Measurements from ENCODE around the gene RBFOX2. TPM values are rescaled to one million over a fixed set of nuclear protein-coding genes. Genes with fewer than 3 reads are reported as not detected.

The RBFOX2 gene
- total and polyA plus RNA-seq, 2 of the 8 experiments (the other 6 are each of a cell fraction or from before 2014, with no cell fraction given) = 121 to 122 TPM

GRCh38 chr22:35835267-35835997 lies 193.2 kb downstream of the RBFOX2 start:
- peak overlapping the region; percentile 85 to 91 for H3K4me2 ChIP-seq (ENCODE audit: insufficient read depth in 1 of 2, low read depth in 2 of 2, low read length in 2 of 2)
- no peak overlapping the region for H3K4ac ChIP-seq (replicated peaks; ENCODE audit: insufficient read length, low read depth, low read length)
- H4K91ac ChIP-seq (replicated peaks; ENCODE audit: insufficient read length, low read length) = peak overlapping the region; percentile 64
- no peak overlapping the region for H2BK20ac ChIP-seq (ENCODE audit: low read length)
- no peaks in the 10 kb centered on the region for H3K36me3 ChIP-seq (ENCODE audit: control insufficient read depth in 2 of 4, insufficient read depth in 4 of 4, low read length in 3 of 4)
- CTCF ChIA-PET (ENCODE audit: partially characterized antibody) = interaction anchor here (0.6 to 1.7 kb wide), 11 partner anchors 7 to 505 kb away, joined by 3 to 4 read pairs (median 3); no protein-coding TSS in a partner anchor
- H3K9me3 ChIP-seq (ENCODE audit: insufficient read depth in 2 of 2, low read depth in 1 of 2, low read length in 1 of 2) = no peaks in the 10 kb centered on the region
- H3K79me2 ChIP-seq (ENCODE audit: control insufficient read depth in 1 of 2, insufficient read depth in 2 of 2, low read length in 2 of 2) = peaks cover 5 to 88% of the 10 kb centered on the region in 2 experiments
- no peak overlapping the region for H4K8ac ChIP-seq (ENCODE audit: extremely low read depth, insufficient read depth, low read length)
- no peak overlapping the region; the same call in 1 of the 2 replicates for H2AK5ac ChIP-seq (ENCODE audit: low read depth, low read length)
- FAIRE-seq = no peak
- no peak overlapping the region for H3K56ac ChIP-seq (replicated peaks; ENCODE audit: insufficient read length, low read depth, low read length)
- H3K18ac ChIP-seq (ENCODE audit: extremely low read depth, low read length) = peak overlapping the region; percentile 27; the same call in 1 of the 2 replicates
- H3K23me2 ChIP-seq (ENCODE audit: low read depth, low read length) = peaks cover 5% of the 10 kb centered on the region; the same call in 1 of the 2 replicates
- H4K5ac ChIP-seq (ENCODE audit: insufficient read length, low read depth, low read length) = peak overlapping the region; percentile 76
- peak overlapping the region; percentile 55 to 88 (median 79) for H3K9ac ChIP-seq (replicated peaks in 1 of 4; ENCODE audit: extremely low read depth in 1 of 4, low read depth in 3 of 4, low read length in 3 of 4)
- no peak overlapping the region for H2BK15ac ChIP-seq (ENCODE audit: low read length)
- no peak overlapping the region for H2AFZ ChIP-seq (ENCODE audit: low read length)
- H3K23ac ChIP-seq (ENCODE audit: insufficient read length) = no peak overlapping the region
- peaks cover 2 to 23% (median 18%) of the 10 kb centered on the region in 4 experiments; a peak in 6 of 7 replicates for H3K4me1 ChIP-seq (replicated peaks in 1 of 4; ENCODE audit: control insufficient read depth in 3 of 4, insufficient read depth in 4 of 4, low read length in 3 of 4)
- H2BK12ac ChIP-seq (ENCODE audit: low read depth, low read length) = peak overlapping the region; percentile 32; the same call in 1 of the 2 replicates
- peak overlapping the region; percentile 70 for H3K14ac ChIP-seq (ENCODE audit: insufficient read length)
- H3K27ac ChIP-seq (ENCODE audit: low read depth, low read length) = peak overlapping the region; percentile 71
- 0 out of 2 replicates have a peak overlapping the region, but pooled peaks have one; percentile 71 for H2BK5ac ChIP-seq (ENCODE audit: low read depth, low read length)
- H3K79me1 ChIP-seq (ENCODE audit: low read depth, low read length) = no peaks in the 10 kb centered on the region
- POLR2A ChIA-PET (ENCODE audit: partially characterized antibody) = interaction anchor here (0.6 to 1.7 kb wide), 8 partner anchors 12 to 220 kb away, joined by 3 to 8 read pairs (median 4); no protein-coding TSS in a partner anchor
- no peaks in the 10 kb centered on the region for H3K27me3 ChIP-seq (replicated peaks in 1 of 4; ENCODE audit: control insufficient read depth in 3 of 4, extremely low read depth in 1 of 4, insufficient read depth in 3 of 4, low read length in 3 of 4)
- WGBS, 2 experiments (ENCODE audit: extremely low coverage in 1 of 2, insufficient coverage in 1 of 2, insufficient read length in 1 of 2, insufficient replicate concordance in 2 of 2, low coverage in 1 of 2, low lambda C conversion rate in 2 of 2, missing lambda C conversion rate in 1 of 2) = 40% methylated on average over 3 of the region's 3 CpGs; no CpG with 5 or more reads in 1 of the 2 experiments
- H3K4me3 ChIP-seq (ENCODE audit: extremely low read depth in 1 of 4, insufficient read depth in 2 of 4, low read depth in 3 of 4, low read length in 4 of 4) = peak overlapping the region; percentile 43 to 61 (median 57)
- H4K20me1 ChIP-seq (replicated peaks in 1 of 2; ENCODE audit: control insufficient read depth in 1 of 2, insufficient read depth in 2 of 2, low read length in 2 of 2) = peaks cover 0 to under 1% of the 10 kb centered on the region in 2 experiments
- no peak for DNase-seq (ENCODE audit: low read depth in 1 of 2, low spot score in 2 of 2)
- no peak overlapping the region for H2BK120ac ChIP-seq (replicated peaks; ENCODE audit: low read depth, low read length)
- TF ChIP-seq EGR1 (IDR thresholded peaks at IDR 0.05; ENCODE audit: borderline replicate concordance, low read depth, low read length) (no peak), EZH2 (IDR thresholded peaks at IDR 0.05; ENCODE audit: low read depth, low read length, severe bottlenecking) (no peak), RBBP5 (IDR thresholded peaks at IDR 0.05; ENCODE audit: borderline replicate concordance, low read depth, low read length) (no peak), TBP (IDR thresholded peaks at IDR 0.05; ENCODE audit: low read depth, low read length) (no peak), KDM4A (IDR thresholded peaks at IDR 0.05; ENCODE audit: low read depth, low read length, severe bottlenecking) (no peak), RAD21 (IDR thresholded peaks at IDR 0.05 in 1 of 2, conservative IDR thresholded peaks at IDR 0.05 in 1 of 2; ENCODE audit: low read depth in 2 of 2, low read length in 2 of 2) (no peak), HDAC6 (IDR thresholded peaks at IDR 0.05; ENCODE audit: low read depth, low read length) (no peak), CTBP2 (IDR thresholded peaks at IDR 0.05; ENCODE audit: borderline replicate concordance, insufficient read depth, insufficient read length, low read length) (no peak), JUN (IDR thresholded peaks at IDR 0.05; ENCODE audit: low read depth, low read length) (no peak)

Data from H1 (cell line).